IPS-NIHi7 (cell line): Measurements from ENCODE around the gene GLP1R.

Source experiments
- DNase-seq: peaks from one replicate; pipeline ENCODE4 v3.0.0; 2012; ENCODE audit warnings: mixed read lengths; ENCODE audit errors: extremely low spot score

GLP1R gene

DNA sequence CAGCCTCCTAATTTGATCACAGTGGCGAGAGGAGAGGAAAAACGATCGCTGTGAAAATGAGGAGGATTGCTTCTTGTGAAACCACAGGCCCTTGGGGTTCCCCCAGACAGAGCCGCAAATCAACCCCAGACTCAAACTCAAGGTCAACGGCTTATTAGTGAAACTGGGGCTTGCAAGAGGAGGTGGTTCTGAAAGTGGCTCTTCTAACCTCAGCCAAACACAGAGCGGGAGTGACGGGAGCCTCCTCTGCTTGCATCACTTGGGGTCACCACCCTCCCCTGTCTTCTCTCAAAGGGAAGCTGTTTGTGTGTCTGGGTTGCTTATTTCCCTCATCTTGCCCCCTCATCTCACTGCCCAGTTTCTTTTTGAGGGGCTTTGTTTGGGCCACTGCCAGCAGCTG is 37.7 kb downstream of the GLP1R start:
- DNase-seq = no peak

DNA sequence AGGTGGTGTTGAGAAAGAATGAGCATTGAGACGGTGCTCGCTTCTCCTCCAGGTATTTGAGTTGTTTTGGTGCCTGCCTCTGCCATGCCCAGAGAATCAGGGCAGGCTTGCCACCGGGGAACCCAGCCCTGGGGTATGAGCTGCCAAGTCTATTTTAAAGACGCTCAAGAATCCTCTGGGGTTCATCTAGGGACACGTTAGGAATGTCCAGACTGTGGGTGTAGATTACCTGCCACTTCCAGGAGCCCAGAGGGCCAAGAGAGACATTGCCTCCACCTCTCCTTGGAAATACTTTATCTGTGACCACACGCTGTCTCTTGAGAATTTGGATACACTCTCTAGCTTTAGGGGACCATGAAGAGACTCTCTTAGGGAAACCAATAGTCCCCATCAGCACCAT is 38.1 kb downstream of the GLP1R start:
- no peak for DNase-seq

DNA sequence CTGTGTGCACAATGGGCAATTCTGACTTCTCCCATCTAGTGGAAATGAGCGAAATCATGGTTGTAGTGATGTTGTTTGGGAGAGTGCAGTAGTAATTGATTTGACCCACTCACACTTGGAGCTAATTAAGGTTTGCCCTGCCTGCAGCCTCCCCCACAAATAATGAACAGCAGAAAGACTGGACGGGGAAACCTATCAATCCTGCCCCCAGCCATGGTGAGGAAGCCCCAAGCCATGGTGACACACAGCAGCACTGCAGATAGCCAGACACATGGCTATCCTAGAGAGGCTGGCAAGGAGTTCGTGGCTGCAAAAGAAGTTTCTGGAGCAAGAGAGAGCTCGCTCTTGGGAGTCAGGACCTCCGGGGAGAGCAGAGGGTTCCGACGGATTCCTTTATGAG is 38.6 kb downstream of the GLP1R start:
- no peak for DNase-seq

- peak; percentile 90 for DNase-seq
These were observed 39.8 kb downstream of the GLP1R start for GRCh38 chr6:39088331-39088730.

GRCh38 chr6:39090036-39090435 is 41.5 kb downstream of the GLP1R start:
- DNase-seq = no peak

DNA sequence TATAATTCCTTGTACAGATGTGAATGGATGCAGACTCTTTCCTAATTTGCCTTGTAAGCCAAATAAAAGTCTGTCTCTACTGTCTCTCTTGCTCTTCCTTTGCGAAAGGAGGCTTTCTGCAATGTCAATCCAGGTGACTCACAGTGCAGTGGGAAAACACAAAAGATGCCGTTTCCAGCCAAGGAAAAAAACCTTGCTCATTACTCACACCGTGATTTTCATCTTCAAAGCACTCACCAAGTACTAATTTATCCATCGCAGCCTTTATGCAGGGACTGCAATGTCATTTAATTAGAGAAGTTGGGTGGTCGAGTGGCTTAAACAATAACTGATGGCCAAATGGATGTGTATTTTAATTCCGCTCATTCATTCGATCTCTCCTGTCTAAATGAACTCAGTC is 42.6 kb downstream of the GLP1R start:
- DNase-seq = no peak

- peak; percentile 54 for DNase-seq
These were observed 43.5 kb downstream of the GLP1R start for GRCh38 chr6:39092124-39092523.

DNA sequence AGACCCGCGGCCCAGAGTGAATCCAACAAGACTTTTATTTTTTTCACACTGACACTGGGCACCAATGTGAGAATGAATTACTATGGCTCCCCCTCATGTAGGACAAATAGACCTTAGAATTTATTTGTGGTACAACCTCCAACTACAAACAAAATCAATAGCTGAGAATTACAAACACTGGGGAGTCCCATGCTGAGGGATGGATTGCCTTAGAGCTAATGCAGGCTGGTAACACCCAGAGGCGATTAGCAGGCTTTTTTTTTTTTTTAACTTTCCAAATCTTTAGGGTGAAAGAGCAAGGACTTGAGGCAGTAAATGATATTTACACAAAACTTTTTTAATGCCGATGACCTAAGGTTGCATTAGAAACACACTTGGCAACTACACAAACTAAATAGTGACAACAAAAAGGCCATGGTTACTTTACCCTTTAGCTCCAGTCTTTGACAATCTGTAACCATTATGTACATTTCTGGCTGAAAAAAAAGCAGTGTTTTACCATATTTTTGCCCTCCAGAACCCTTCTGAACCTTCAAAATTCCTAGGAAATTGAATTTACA is 44.6 kb downstream of the GLP1R start:
- no peak for DNase-seq

GRCh38 chr6:39095578-39095977 is 47.0 kb downstream of the GLP1R start:
- no peak for DNase-seq

GRCh38 chr6:39100358-39100757 is 51.8 kb downstream of the GLP1R start:
- DNase-seq = no peak

- DNase-seq = peak; percentile 85
These were observed 53.7 kb downstream of the GLP1R start for GRCh38 chr6:39102071-39102820.

- no peak for DNase-seq
These were observed 54.2 kb downstream of the GLP1R start for GRCh38 chr6:39102821-39103136.

DNA sequence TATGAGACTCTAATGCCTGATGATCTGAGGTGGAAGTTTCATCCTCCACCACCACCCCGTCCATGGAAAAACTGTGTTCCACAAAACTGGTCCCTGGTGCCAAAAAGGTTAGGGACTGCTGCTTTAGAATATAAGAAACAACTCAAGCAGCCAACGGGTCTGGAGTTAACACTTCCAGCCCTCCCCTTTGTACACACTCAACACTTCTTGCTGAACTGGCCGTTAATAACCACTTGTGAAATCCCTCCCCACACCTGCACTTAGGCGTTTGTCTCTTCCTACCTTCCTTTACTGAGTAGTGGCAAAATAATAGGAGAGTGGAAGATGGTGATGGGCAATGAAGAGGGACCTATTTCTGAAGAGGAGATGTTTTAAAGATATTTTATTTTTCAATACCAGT is 55.9 kb downstream of the GLP1R start:
- DNase-seq = no peak

DNA sequence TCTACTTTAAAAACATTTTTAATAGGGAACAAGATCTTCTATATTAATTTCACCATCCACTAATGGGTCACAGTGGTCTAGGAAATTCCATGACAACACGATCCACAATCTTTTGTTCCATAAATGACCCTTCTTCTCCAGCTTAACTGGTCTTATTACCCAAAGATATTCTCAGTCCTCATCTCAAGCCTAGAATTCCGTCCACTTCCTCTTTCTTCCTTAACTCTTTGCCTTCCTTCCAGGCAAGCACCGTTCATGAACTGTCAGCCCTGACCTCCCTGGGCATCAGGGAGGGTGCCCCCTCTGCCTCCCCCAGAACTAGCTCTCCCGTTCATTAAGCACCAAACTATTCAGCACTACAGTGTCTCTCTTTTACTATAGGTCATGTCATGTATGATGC is 58.5 kb downstream of the GLP1R start:
- no peak for DNase-seq

GRCh38 chr6:39107641-39108040 is 59.1 kb downstream of the GLP1R start:
- DNase-seq = no peak

GRCh38 chr6:39108041-39108839 is 59.7 kb downstream of the GLP1R start:
- DNase-seq = no peak

- no peak for DNase-seq
These were observed 62.7 kb downstream of the GLP1R start for GRCh38 chr6:39111280-39111679.

GRCh38 chr6:39113788-39114187 is 65.2 kb downstream of the GLP1R start:
- DNase-seq = no peak

DNA sequence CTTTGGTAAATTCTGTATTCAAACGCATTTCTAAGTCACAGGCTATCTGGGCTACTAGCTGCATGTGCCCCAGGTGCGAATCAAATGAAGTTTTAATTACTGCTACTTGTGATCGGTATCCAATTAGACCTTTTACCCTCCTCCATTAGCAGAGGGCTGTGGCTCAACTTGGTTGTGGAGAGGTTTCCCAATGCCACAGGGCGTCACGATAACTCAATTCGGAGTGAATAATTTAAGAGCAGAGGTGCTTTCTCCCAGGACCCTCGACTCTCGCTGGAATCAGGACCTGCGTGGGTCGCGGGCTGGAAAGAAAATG is 65.8 kb downstream of the GLP1R start:
- DNase-seq = no peak

GRCh38 chr6:39114704-39115599 is 66.4 kb downstream of the GLP1R start, which contains the start of gene SAYSD1:
TSS of gene SAYSD1 (minus strand) at chr6:39115186. CDS start at chr6:39115089, 97 bp downstream.
- DNase-seq = peak; percentile 97

GRCh38 chr6:39118921-39119320 is 70.3 kb downstream of the GLP1R start:
- no peak for DNase-seq

DNA sequence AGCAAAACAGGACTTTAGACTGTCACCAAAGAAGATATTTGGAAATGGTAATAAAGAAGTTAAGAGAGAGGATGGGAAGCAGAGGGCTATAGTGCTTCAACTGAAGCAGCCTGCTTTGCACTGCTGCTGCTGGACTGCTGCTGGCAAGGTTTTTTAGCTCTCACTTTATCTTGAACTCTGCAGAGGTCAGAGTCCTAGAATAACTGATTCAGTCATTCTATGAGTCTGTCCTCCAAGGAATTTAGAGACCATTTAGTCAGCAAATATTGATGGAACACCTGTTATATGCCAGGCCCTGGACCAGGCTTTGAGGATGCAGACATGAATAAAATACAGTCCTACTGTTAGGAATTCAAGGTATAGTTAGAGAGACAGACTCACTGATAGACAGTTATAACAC is 75.5 kb downstream of the GLP1R start:
- DNase-seq = no peak
